Fibroblast of skin of left biceps (primary cell): ENCODE data around the gene FHDC1.

Experiments used
- DNase-seq, 2 experiments: peaks; one replicate each; pipeline ENCODE4 v3.0.0-alpha.2; 2013; ENCODE audit warnings: low read depth in 2 of 2

The FHDC1 gene

DNA sequence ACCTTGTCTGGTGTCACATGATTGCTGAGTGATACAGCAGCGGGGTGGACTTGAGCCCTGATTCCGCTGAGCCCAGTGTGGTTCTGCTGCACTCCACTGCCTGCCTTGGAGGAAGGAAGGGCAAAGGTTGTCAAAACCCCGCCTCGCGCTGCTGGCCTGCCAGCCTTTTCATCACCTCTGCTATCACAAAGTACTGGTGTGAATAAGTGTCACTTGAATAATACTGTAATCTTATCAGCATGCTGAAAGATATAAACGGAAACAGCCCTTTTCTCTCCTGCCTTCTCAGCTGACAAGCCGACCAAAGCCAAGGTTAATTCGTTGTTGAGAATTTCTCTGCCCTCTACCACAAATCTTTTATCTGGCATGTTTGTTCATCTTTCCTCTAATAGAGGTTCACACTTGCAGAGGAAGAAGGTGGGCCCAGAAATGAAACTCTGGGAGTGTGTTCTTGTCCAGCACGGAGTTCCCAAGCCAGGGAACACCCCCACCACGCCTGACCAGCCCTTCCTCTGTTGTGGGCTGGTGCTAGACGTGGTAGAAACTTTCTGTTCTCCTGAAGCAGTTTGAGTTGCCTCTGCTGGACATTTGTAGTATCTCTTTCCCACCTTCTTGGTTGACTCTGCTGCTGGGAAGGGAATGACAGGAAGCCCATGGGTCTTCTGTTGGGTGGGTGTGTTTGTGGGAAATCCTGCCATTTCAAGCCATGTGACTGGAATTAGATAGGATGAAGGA, 21.5 kb downstream of the FHDC1 start:
- no peak for DNase-seq

DNA sequence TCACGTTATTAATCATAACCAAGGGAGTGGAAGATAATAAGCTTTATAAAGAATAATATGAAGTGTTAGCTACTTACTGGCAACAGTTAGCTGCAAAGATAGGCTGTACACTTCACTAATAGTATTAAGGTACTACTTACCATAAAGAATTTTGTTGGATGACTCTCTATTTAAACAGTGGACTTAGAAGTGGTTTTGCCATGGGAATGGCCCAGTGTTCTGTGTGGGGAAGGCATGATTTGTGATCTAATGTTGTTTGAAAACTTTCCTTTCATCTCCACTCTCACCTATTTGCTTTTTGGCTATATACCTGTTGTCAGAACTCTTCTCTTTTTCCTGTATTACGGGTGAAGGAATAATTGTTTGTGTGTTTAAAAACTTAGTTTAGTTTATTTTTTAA, 23.0 kb downstream of the FHDC1 start:
- DNase-seq = no peak

DNA sequence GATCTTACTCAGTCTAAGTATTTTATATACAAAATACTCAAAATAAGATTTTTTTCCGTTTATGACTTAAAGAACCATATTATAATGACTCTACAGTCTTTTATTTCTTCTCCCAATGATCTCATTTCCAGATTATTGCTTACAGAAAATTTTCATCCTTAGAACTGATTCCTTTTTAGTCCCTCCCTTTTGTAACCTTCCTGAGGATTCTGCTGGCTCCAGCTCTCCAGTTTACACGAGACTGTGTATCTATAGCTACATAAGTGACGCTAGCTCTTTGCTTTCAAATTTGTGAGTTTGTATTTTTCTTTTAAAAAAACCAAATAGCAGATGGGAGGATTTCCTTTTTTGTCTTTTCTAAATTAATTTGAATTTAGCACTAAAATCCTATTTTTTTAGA, 24.0 kb downstream of the FHDC1 start:
- no peak for DNase-seq

DNA sequence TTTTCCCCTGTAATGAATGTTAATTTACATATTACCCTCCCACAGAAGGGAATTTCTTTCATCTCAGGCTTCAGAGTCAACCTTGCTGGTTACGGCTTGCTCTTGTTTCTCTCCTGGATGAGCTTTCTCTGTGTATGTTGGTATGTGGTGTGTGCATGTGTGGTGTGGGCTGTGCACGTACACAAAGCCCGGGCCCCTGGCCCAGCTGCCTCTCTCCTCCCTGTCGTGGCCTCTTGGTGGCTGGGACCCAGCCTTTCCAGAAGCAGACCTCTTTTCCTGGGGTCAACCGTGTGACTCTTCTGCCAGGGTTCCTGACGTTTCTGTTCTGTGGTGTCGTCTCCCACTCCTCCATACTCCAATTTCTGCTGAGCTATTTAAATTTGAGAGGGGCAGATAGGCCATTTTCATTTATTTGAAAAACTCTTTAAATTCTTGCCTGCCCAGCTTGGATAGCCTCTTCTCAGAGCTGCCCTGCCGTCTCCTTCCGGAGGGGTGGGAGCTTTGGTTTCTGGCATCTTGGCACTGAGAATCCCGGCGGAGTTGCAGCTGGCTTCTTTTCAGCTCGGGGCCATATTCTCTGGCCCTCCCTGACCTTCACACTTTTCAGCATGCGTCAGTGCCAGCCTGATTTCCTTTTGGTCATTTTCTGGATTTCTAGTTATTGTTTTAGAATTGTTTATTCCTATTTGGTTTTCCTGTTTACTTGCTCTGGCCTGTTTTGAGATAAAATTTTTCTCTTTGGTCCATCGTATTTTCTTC, 25.1 kb downstream of the FHDC1 start:
- no peak for DNase-seq

DNA sequence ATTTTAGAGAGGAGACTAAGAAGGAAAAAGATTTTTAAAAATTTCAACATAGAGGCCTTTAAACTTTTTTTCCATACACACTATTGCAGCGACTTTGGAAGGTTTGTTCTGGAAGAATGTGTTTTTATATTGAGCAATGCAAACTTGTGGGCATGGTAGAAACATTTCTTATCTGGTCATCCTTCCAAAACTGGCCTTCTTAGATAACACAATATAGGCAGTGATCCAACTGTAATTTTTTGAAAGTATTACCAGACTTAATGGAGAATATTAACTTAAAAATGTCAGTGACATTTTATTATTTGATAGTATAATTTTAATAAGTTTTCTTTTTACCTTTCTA, 25.6 kb downstream of the FHDC1 start:
- DNase-seq = no peak

DNA sequence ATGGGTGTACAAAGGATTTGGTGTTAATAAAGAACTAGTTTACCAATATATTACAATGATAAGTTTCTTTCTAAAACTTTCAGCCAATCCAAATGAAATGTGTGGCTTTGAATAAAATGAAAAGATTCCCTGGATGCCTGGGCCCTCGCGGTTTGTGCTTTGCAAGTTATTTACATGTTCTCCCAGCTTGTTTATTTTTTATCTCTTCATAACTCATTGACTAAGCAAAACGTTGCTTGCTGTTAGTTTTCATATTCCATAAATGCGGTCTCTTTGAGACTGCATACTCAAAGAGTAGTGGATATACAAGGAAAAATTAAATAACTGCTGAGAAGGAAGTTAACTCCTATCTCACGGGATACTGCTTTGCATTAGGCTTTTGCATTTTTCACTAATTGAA, 26.0 kb downstream of the FHDC1 start:
- no peak for DNase-seq

DNA sequence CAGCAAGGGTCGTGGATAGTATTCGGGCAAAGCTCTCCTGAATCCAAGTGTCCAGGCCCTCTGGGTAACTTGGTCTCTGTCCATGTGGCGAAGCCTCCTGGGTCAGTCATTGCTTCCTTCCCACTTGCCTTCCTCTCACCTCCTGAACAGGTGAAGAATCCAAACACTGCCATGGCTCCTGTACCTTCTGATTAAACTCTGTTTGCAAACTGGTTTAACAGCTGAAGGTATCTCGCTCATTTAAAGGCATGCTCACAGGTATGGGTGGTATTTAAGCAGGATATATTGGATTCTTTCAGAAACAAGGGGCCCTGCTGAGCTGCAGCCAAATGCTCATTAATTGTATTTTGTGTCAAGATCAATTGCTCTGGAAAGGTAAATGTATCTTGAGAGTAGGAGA, 28.2 kb downstream of the FHDC1 start:
- no peak for DNase-seq

DNA sequence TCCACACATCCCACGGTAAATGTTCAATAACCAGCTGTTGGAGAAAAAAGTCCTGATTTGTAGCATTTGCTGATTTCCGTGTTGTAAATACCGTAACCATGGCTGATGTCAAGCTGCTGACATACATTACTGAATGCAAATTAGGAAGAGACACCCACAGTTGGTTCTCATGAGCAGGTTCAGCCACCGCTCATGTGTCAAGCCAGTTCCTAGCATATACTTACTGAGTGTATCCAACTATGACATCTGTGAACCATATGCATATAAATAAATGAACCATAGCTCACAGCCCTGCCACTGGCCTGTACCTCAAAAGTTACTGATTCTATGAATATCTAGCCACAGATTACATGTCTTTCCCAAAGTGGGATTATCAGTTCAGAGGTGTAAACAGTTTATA, 29.5 kb downstream of the FHDC1 start:
- DNase-seq = no peak

DNA sequence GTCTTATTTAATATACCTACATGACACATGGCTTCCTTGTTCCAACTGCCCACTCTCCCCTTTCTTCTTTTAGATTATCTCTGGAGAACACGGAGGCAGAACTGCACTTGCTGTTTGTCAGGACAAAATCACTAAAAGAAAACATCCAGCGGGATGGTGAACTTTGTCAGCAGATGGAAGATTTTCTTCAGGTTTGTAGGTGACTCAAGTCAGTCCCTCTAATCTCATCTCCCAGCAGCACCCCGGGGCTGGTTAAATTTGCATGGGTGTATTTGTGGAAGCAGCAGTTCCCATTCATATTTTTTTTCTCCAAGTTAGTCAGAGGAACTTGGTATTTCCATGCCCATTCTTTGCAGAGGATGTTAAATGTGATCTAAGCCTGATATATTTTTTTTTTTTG, 31.8 kb downstream of the FHDC1 start:
- no peak for DNase-seq

DNA sequence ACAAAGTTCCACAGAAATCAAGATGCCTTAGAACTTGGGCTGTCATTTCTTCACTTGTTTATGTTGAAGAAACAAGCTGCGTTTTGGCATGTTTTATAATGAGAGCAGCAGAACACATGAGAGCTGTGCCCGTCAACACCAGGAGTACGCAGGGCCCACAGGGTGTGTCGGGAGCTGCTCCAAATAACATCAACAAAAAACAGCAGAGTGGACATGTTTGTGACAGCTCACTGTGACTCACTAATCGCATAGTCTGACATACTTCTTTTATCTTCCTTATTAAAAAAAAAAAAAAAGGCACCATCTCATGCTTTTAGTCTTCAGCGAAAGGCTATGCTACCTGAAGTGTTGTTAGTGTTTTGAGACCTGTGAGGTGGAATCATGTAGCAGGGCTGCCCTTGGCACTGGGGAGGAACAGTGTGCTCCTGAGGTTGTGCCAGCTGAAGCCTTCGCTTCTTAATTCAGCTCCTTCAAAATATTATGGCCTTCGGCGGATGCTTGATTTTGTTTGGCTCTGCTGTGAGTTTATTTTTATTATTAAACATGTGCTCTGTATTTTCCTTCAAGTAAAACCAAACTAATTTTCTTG, 32.8 kb downstream of the FHDC1 start:
- no peak for DNase-seq

DNA sequence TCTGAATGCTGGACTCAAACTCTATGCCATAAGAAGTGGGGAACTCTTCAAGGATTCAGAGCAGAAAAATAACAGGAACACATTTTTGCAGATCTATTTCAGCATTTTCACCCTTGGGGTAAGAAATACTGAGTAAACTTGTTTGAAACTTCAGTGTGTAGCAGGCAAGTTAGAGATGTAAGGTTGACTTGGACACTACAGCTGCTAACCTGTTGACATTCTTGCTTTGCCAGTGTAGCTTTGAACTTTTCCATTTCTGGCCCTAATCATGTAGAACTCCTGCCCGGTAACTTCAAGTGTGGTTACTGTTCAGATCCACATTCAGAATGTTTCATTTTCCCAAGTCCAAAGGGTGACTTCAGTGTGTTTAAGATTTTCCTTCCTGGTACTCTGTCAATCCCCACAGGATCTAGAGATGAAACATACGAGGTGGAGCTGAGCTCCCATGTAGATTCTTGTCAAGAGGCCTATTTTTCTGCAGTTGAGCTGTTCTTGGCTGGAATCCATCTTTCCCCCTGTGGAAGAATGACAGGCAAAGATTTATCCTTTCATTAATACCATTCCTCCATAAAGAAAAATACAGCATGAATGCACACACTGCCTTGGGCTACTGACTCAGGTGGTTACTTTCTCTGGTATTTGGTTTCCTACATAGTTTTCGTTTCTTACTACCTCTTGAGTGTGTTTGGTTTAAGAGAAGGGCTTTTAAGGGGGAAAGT, 34.1 kb downstream of the FHDC1 start:
- peak; percentile 58 to 72 for DNase-seq

DNA sequence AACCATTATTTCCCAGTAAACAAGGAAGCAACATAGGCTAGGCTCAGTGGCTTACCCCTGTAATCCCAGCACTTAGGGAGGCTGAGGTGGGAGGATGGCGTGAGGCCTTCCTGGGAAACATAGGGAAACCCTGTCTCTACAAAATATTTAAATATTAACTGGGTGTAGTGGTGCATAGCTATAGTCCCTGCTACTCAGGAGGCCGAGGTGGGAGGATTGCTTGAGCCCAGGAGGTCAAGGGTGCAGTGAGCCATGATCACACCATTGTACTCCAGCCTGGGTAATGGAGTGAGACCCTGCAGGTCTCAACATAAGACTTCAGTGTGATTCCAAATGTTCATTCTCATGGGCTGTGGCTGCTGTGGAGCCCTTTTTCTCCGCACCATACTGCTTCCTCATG, 34.9 kb downstream of the FHDC1 start:
- DNase-seq = no peak

DNA sequence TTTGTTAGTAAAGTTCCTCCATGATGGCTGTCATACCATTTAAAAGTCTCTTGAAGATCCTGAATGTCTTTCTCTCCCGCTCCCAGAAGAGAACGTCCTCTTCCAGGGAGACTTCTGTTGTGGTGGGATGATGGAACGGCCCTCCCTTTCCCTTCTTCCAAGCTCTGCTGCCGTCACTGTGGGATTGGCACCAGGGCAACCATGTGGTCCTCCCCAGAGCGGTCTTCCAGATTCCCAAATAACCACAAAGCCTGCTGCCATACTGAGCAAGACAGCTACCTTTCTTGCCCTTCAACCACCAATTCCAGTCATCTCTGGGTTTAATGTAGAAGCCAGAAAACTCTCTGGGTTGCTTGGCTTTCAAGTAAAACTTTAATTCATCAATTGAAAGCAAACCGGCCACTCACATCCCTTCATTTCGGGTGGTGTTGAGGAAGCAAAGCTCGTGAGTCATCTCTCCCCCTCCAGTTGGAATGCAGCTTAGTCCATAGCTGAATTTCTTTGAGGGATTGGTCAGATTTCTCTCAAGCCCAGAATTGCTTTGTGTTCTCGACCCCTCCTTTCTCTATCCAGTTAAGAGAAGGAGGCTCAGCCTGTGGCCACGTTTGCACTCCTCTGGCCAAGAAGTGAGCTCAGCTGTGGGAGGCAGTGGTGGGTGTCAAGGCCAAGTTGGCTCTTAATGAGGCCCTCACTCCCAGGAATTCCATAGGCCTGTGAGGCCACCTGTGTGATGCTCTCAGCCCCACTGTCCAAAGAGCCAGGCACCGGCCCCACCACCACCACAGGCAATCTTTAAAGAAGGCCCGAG, 36.9 kb downstream of the FHDC1 start:
- DNase-seq = peak; percentile 79

DNA sequence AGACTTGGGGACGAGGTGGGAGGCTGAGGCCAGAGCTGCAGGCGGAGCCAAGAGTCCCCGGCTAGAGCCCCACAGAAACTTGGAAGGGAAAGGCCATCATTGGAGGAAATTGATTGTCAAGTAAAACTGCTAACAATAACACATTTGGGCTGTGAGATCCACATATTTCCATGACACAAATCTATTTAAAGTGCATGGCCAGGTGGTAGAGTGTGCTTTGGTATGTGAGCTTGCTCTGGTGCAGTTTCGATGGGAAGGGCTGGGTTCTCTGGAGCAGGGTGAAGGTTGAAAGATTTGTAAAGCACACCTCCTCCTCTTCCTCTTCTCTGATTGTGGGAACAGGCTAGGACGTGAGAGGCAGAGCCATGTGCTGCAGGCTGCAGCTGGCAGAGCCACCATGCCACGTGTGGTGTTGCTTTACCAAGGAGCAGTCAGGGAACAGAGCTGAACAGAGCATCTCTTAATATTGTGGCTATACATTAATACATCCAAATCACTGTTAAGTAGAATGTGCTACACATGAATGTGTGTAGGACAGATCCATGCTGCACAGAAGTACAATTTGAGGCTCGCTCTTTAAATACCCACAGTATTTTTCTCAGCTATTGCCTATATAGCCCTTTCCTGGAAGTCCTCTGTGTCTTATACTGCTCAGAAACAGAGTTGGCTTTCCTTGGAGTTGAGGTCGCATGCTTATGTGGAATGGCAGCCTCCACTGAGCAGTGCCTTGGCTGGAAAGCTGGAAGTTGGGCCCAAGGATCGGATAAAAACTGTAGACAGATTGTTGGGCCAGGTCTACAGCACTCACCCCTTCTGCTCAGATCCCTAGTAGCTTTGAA, 37.7 kb downstream of the FHDC1 start:
- DNase-seq = no peak

DNA sequence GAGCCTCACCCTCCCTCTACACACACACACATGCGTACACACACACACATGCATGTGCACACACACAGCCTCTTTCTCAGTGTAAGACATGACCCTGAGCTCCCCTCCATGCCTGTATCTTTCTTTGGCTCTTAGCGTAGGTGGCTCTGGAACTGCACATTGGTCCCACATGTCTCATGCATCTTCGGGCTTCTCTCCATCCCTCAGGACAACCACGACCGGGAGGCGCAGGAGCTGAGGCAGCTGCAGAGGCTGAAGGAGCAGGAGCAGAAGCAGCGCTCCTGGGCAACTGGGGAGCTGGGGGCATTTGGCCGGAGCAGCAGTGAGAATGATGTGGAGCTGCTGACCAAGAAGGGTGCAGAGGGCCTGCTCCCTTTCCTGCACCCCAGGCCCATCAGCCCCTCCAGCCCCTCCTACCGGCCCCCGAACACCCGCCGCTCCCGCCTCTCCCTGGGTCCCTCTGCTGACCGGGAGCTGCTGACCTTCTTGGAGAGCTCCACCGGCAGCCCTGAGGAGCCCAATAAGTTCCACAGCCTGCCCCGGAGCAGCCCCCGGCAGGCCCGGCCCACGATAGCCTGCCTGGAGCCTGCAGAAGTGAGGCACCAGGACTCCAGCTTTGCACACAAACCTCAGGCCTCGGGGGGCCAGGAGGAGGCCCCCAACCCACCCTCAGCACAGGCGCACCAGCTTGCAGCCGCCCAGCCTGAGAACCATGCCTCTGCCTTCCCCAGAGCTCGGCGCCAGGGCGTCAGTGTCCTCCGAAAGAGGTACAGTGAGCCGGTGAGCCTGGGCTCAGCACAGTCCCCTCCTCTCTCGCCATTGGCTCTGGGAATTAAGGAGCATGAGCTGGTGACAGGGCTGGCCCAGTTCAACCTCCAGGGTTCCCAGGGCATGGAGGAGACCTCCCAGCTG, 38.6 kb downstream of the FHDC1 start:
- DNase-seq = no peak

DNA sequence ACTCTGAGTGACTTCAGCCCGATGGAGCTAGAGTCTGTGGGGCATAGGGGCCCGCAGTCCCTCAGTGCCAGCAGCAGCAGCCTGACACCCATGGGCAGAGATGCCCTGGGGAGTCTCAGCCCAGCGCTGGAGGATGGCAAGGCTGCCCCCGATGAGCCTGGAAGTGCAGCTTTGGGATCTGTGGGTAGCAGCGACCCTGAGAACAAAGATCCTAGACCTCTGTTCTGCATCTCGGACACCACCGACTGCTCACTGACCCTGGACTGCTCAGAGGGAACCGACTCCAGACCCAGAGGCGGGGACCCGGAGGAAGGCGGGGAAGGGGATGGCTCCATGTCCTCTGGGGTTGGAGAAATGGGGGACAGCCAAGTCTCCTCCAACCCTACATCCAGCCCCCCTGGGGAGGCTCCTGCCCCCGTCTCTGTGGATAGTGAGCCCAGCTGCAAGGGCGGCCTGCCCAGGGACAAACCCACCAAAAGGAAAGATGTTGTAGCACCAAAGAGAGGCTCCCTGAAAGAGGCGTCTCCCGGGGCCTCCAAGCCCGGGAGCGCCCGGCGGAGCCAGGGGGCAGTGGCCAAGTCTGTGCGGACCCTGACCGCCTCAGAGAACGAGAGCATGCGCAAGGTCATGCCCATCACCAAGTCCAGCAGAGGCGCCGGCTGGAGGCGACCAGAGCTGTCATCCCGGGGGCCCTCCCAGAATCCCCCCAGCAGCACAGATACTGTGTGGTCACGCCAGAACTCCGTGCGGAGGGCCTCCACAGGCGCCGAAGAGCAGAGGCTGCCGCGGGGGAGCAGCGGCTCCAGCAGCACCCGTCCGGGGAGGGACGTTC, 39.5 kb downstream of the FHDC1 start:
- DNase-seq = no peak

DNA sequence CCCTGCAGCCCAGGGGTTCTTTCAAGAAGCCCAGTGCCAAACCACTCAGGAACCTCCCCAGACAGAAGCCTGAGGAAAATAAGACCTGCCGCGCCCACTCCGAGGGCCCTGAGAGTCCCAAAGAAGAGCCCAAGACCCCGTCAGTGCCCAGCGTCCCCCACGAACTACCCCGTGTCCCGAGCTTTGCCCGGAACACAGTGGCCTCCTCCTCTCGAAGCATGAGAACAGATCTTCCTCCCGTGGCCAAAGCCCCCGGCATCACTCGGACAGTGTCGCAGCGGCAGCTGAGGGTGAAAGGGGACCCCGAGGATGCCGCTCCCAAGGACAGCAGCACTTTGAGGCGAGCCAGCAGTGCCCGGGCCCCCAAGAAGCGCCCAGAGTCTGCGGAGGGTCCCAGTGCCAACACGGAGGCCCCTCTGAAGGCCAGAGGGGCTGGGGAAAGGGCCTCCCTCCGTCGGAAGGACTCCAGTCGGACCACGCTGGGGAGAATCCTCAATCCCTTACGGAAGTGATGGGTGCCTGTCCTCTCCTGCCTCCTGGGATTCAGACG, 40.2 kb downstream of the FHDC1 start:
- DNase-seq = no peak

DNA sequence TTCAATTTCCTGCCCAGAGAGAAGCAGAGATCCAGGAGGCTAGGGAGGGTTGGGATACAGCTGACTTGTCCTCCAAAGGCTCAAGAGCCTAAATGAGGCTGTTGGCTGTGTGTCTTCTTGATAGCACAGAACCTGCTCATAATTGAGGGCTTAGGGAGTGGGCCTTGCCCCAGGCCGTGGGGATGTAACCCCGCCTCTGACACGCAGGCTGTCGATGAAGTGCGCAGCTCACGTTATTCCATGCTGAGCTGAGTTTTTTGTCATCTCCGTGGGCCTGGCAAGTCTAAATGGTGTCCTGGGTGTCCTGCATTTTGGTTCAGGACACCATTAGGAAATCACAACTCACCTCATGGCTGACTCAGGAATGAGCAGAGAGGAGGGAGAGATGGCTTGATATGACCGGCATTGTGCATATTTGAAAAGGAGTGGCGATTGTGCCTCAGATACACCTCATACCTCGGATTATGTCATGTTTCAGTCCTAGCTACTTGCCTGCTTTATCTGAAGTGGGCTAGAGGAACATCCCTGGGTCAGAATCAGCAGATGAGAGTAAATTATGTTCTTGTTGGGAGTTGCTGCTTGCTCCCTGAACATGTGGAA, 43.7 kb downstream of the FHDC1 start:
- DNase-seq = no peak
